Endothelial cell of umbilical vein (primary cell): Measurements from ENCODE around the gene PAQR7. TPM values are rescaled to one million over a fixed set of nuclear protein-coding genes. Genes with fewer than 3 reads are reported as not detected.

ENCODE experiments used
- BruUV-seq: library from RNA; stranded (reverse); fragments of 400-500 nt; replicated peaks from 2 replicates; lab custom pipeline; 2021; lab: Mats Ljungman, UMichigan
- CTCF ChIA-PET: fragments of 300-600, 350-600 bp; sonication (Branson Sonifier 250); formaldehyde crosslinking; loops from one replicate; lab custom pipeline; 2021; ENCODE audit warnings: antibody characterized with exemption, inconsistent platforms; lab: Charles Lee
- POLR2A ChIA-PET: fragments of 300-600, 350-600 bp; sonication (Branson Sonifier 250); formaldehyde crosslinking; loops from one replicate; lab custom pipeline; 2021; ENCODE audit warnings: antibody characterized with exemption, inconsistent platforms; lab: Charles Lee
- DNase-seq: peaks from one replicate; pipeline ENCODE4 v3.0.0-alpha.2; 2011; ENCODE audit warnings: low read depth, low spot score
- FAIRE-seq: peaks from 2 replicates; lab custom pipeline; 2011; peaks lifted over from hg19 to GRCh38; lab: Jason Lieb, UNC
- H2AFZ ChIP-seq: 2 replicates; pipeline ENCODE4 v1.6.0; 2012; ENCODE audit warnings: low read depth, low read length, control low read depth, inconsistent platforms
- H3K27ac ChIP-seq: 2 replicates; pipeline ENCODE4 v1.5.1; 2011; ENCODE audit warnings: low read depth, mild to moderate bottlenecking, control low read depth, low read length, moderate library complexity; ENCODE audit not compliant: insufficient read depth
- H3K27me3 ChIP-seq, 2 experiments: 2 replicates each; pipeline versions ENCODE4 v1.6.0 to v1.6.1; 2011; ENCODE audit warnings: low read length in 2 of 2, mixed read lengths in 1 of 2; ENCODE audit not compliant: control insufficient read depth in 2 of 2, insufficient read depth in 2 of 2
- H3K36me3 ChIP-seq, 2 experiments: 2 replicates in 1 of 2; 3 replicates in 1 of 2; pipeline ENCODE4 v1.5.1; 2011; ENCODE audit warnings: low read length in 2 of 2, mild to moderate bottlenecking in 1 of 2, moderate library complexity in 1 of 2; ENCODE audit not compliant: control insufficient read depth in 2 of 2, insufficient read depth in 2 of 2; ENCODE audit errors: extremely low read depth in 1 of 2
- H3K4me1 ChIP-seq: 3 replicates; pipeline ENCODE4 v1.5.1; 2011; ENCODE audit warnings: mild to moderate bottlenecking, low read length; ENCODE audit not compliant: control insufficient read depth, insufficient read depth; ENCODE audit errors: extremely low read depth
- H3K4me2 ChIP-seq: 2 replicates; pipeline ENCODE4 v1.6.1; 2011; ENCODE audit warnings: low read length, control low read depth, mixed read lengths; ENCODE audit not compliant: insufficient read depth
- H3K4me3 ChIP-seq, 3 experiments: fragments of 200-600 bp in 1 of 3; sonication (generic), shearing (Covaris generic) in 1 of 3; replicated peaks in 1 of 3; 2 replicates each; pipeline ENCODE4 v1.5.1; 2011 to 2016; ENCODE audit warnings: control low read depth in 3 of 3, low read length in 3 of 3, mild to moderate bottlenecking in 2 of 3, inconsistent platforms in 1 of 3, low read depth in 1 of 3, moderate library complexity in 1 of 3; ENCODE audit not compliant: insufficient read depth in 1 of 3
- H3K79me2 ChIP-seq: 2 replicates; pipeline ENCODE4 v1.6.0; 2012; ENCODE audit warnings: low read length, inconsistent platforms; ENCODE audit not compliant: control insufficient read depth, insufficient read depth
- H3K9ac ChIP-seq: replicated peaks from 2 replicates; pipeline ENCODE3; 2011; ENCODE audit warnings: low read length, control low read depth; ENCODE audit not compliant: insufficient read depth; ENCODE audit errors: extremely low read depth
- H3K9me1 ChIP-seq: replicated peaks from 3 replicates; pipeline ENCODE4 v1.6.0; 2011; ENCODE audit warnings: mild to moderate bottlenecking, low read length; ENCODE audit not compliant: control insufficient read depth, insufficient read depth; ENCODE audit errors: extremely low read depth
- H3K9me3 ChIP-seq: replicated peaks from 2 replicates; pipeline ENCODE4 v1.5.1; 2012; ENCODE audit warnings: low read length, inconsistent platforms; ENCODE audit not compliant: control insufficient read depth, insufficient read depth
- H4K20me1 ChIP-seq: replicated peaks from 2 replicates; pipeline ENCODE3; 2011; ENCODE audit warnings: mild to moderate bottlenecking, low read length; ENCODE audit not compliant: control insufficient read depth, insufficient read depth; ENCODE audit errors: extremely low read depth
- EZH2 ChIP-seq: IDR thresholded peaks from 2 replicates; pipeline ENCODE4 v1.6.1; 2012; ENCODE audit warnings: borderline replicate concordance, low read depth, mild to moderate bottlenecking, moderate library complexity, low read length, inconsistent platforms; ENCODE audit not compliant: severe bottlenecking
- FOS ChIP-seq: IDR thresholded peaks from 2 replicates; pipeline ENCODE4 v1.6.1; 2011; ENCODE audit warnings: mild to moderate bottlenecking, low read length, moderate library complexity, borderline replicate concordance; ENCODE audit not compliant: insufficient read depth
- GATA2 ChIP-seq: IDR thresholded peaks from 2 replicates; pipeline ENCODE4 v1.7.0; 2011; ENCODE audit warnings: low read depth, mild to moderate bottlenecking, moderate library complexity, mixed read lengths, low read length; ENCODE audit not compliant: insufficient read length, insufficient read depth
- JUN ChIP-seq: IDR thresholded peaks from 2 replicates; pipeline ENCODE4 v1.6.1; 2011; ENCODE audit warnings: borderline replicate concordance, low read depth; ENCODE audit not compliant: insufficient read length, insufficient read depth
- MAX ChIP-seq: IDR thresholded peaks from 2 replicates; pipeline ENCODE4 v1.6.1; 2011; ENCODE audit not compliant: insufficient read depth, insufficient read length
- POLR2A ChIP-seq: IDR thresholded peaks from 2 replicates; pipeline ENCODE4 v1.6.1; 2012; ENCODE audit warnings: low read depth, mild to moderate bottlenecking, control low read depth, low read length
- POLR2AphosphoS5 ChIP-seq: IDR thresholded peaks from 2 replicates; pipeline ENCODE4 v1.6.1; 2012; ENCODE audit warnings: low read depth, mild to moderate bottlenecking, control low read depth, low read length, moderate library complexity; ENCODE audit not compliant: insufficient read depth
- dilution Hi-C: fragments of 300-500 bp; cut with MboI; formaldehyde crosslinking; loops from one replicate; pipeline ENCODE4 v1.15.0; 2019; ENCODE audit warnings: low sequenced_read_pairs; ENCODE audit not compliant: extremely low pct_ligation_motif_present
- intact Hi-C: fragments of 100-400 bp; cut with micrococcal nuclease; formaldehyde crosslinking; loops from one replicate; pipeline ENCODE4 v1.10.0; 2022
- polyA plus RNA-seq, 4 experiments: library from polyadenylated mRNA; depleted of rRNA in 3 of 4; stranded (reverse) in 3 of 4; unstranded in 1 of 4; fragments of >200 nt; gene quantifications; 2 replicates each; pipeline versions ENCODE4 v1.2.1 to v1.2.3, GENCODE V29; 2011 to 2012; ENCODE audit warnings: missing spikeins in 1 of 4
- total RNA-seq: library from RNA; stranded (reverse); gene quantifications from 2 replicates; pipeline ENCODE4 v1.2.3, GENCODE V29; 2021

PAQR7 gene
- total and polyA plus RNA-seq, 2 donors (not counting 3 experiments of a cell fraction or from before 2014, with no cell fraction given), result 8.4 to 10.8 TPM

- dilution Hi-C loops, result no loop called here
- no peaks in the 10 kb centered on the region for H3K27me3 ChIP-seq
- CTCF ChIA-PET, result no interaction called here
- H3K9ac ChIP-seq, result no peak overlapping the region
- intact Hi-C loops, result no loop called here
- DNase-seq (no peak), FAIRE-seq (no peak)
- no peak for TF ChIP-seq POLR2AphosphoS5
- no peak for TF ChIP-seq JUN
- TF ChIP-seq MAX, result no peak
- no peak for TF ChIP-seq GATA2
- TF ChIP-seq FOS, result no peak
- TF ChIP-seq EZH2, result no peak
- TF ChIP-seq POLR2A, result no peak
- no peak overlapping the region for H3K4me2 ChIP-seq
- H3K9me3 ChIP-seq, result no peaks in the 10 kb centered on the region
- no peak overlapping the region for H3K4me3 ChIP-seq
- H3K4me1 ChIP-seq, result peaks cover 15% of the 10 kb centered on the region
- H4K20me1 ChIP-seq, result no peaks in the 10 kb centered on the region
- POLR2A ChIA-PET, result interaction anchor here (0.6 kb wide), 1 partner anchor 655 kb away, joined by 3 read pairs; no protein-coding TSS in a partner anchor
- no peak overlapping the region for H2AFZ ChIP-seq
- no TSS peak for BruUV-seq
- H3K36me3 ChIP-seq, result no peaks in the 10 kb centered on the region
- no peaks in the 10 kb centered on the region for H3K79me2 ChIP-seq
- no peaks in the 10 kb centered on the region for H3K9me1 ChIP-seq
- no peak overlapping the region for H3K27ac ChIP-seq
These were observed 5.5 kb downstream of the PAQR7 start for GRCh38 chr1:25869909-25870606.
